Prostate gland (tissue), 2 donors: ENCODE measurements around the gene ARHGAP24.

Experiments
- CTCF ChIP-seq, 4 experiments: fragments of 200-600 bp in 2 of 4; fragments of 450-650 bp in 2 of 4; sonication (generic) in 2 of 4; IDR thresholded peaks; 1 replicate in 3 of 4; 2 replicates in 1 of 4; pipeline ENCODE4 v1.5.1; 2016 to 2019; ENCODE audit warnings: antibody characterized with exemption in 4 of 4, mild to moderate bottlenecking in 2 of 4, moderate library complexity in 2 of 4
- POLR2A ChIP-seq: fragments of 450-650 bp; IDR thresholded peaks from one replicate; pipeline ENCODE4 v1.6.1; 2016; ENCODE audit warnings: antibody characterized with exemption, mild to moderate bottlenecking

- no peak for TF ChIP-seq CTCF (IDR thresholded peaks at IDR 0.05)
- no peak for TF ChIP-seq POLR2A
Observed at GRCh38 chr4:85895755-85896154, 420.8 kb downstream of the ARHGAP24 start.
